Fibroblast of lung (primary cell): ENCODE measurements around the gene ARL10.

ENCODE experiments used
- EZH2 ChIP-seq: IDR thresholded peaks from 2 replicates; pipeline ENCODE4 v1.5.1; 2012; ENCODE audit warnings: low read length, control low read depth, mild to moderate bottlenecking; ENCODE audit errors: missing control alignments
- TF ChIP-seq, protein P1 (sequence below), 2 donors: IDR thresholded peaks in 1 of 2; conservative IDR thresholded peaks in 1 of 2; 1 replicate in 1 of 2; 2 replicates in 1 of 2; pipeline ENCODE4 v1.5.1; 2011 to 2012; ENCODE audit warnings: low read length in 2 of 2, control low read depth in 1 of 2, inconsistent platforms in 1 of 2, low read depth in 1 of 2, mild to moderate bottlenecking in 1 of 2

DNA sequence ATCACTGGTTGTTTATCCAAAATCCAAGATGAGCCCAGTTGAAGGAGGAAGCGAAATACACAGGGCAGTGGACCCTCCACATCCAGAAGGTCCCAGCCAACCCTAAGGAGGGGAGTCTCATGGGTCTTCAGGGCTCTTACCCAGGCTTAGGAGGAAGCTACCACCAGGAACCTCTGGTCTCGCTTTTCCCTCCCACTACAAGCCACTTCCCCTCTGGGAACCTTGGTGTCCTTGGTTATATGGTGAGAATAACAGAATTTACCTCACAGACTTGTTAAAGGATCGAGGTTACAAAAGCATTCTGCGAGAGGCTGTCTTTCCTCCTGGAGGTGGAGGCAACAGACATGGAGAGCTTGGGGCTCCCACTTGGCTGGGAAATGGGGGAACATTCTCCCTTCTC is 26.7 kb downstream of the ARL10 start:
- TF ChIP-seq, protein P1, sequence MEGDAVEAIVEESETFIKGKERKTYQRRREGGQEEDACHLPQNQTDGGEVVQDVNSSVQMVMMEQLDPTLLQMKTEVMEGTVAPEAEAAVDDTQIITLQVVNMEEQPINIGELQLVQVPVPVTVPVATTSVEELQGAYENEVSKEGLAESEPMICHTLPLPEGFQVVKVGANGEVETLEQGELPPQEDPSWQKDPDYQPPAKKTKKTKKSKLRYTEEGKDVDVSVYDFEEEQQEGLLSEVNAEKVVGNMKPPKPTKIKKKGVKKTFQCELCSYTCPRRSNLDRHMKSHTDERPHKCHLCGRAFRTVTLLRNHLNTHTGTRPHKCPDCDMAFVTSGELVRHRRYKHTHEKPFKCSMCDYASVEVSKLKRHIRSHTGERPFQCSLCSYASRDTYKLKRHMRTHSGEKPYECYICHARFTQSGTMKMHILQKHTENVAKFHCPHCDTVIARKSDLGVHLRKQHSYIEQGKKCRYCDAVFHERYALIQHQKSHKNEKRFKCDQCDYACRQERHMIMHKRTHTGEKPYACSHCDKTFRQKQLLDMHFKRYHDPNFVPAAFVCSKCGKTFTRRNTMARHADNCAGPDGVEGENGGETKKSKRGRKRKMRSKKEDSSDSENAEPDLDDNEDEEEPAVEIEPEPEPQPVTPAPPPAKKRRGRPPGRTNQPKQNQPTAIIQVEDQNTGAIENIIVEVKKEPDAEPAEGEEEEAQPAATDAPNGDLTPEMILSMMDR (conservative IDR thresholded peaks at IDR 0.05 in 1 of 2, IDR thresholded peaks at IDR 0.05 in 1 of 2; ENCODE audit: low read depth in 1 of 2, low read length in 2 of 2) = no peak
- TF ChIP-seq EZH2 = no peak
